H9 (cell line): ENCODE measurements around the gene CHST15. TPM values are rescaled to one million over a fixed set of nuclear protein-coding genes. Genes with fewer than 3 reads are reported as not detected.
A peak's percentile ranks its signal among the peaks of the same experiment; 100 is the strongest.

Experiments used
- DNase-seq: peaks from one replicate; pipeline ENCODE4 v3.0.0-alpha.2; 2017
- H2AFZ ChIP-seq: one replicate; pipeline ENCODE4 v1.6.1; 2013; ENCODE audit warnings: mild to moderate bottlenecking, low read length, control low read depth, moderate library complexity
- H2AK5ac ChIP-seq: 2 replicates; pipeline ENCODE4 v1.6.1; 2013; ENCODE audit warnings: low read length, control low read depth, mixed read lengths; ENCODE audit not compliant: insufficient read length
- H2BK120ac ChIP-seq: one replicate; pipeline ENCODE4 v1.6.1; 2013; ENCODE audit warnings: low read depth, mild to moderate bottlenecking, low read length, control low read depth, inconsistent platforms; ENCODE audit not compliant: poor library complexity, severe bottlenecking
- H2BK12ac ChIP-seq: 2 replicates; pipeline ENCODE4 v1.6.1; 2013; ENCODE audit warnings: low read length, control low read depth, mixed read lengths, low read depth; ENCODE audit not compliant: insufficient read length
- H2BK15ac ChIP-seq: 2 replicates; pipeline ENCODE4 v1.6.1; 2013; ENCODE audit warnings: low read depth, low read length, control low read depth
- H2BK20ac ChIP-seq: one replicate; pipeline ENCODE4 v1.6.1; 2013; ENCODE audit warnings: low read depth, mild to moderate bottlenecking, low read length, control low read depth, inconsistent platforms; ENCODE audit not compliant: poor library complexity, severe bottlenecking
- H2BK5ac ChIP-seq: 2 replicates; pipeline ENCODE4 v1.6.1; 2013; ENCODE audit warnings: low read length, control low read depth, mixed read lengths; ENCODE audit not compliant: insufficient read length
- H3K14ac ChIP-seq: 2 replicates; pipeline ENCODE4 v1.6.1; 2013; ENCODE audit warnings: low read length, control low read depth; ENCODE audit not compliant: insufficient read depth
- H3K18ac ChIP-seq: 2 replicates; pipeline ENCODE4 v1.6.1; 2013; ENCODE audit warnings: low read depth, mild to moderate bottlenecking, mixed read lengths, low read length, control low read depth; ENCODE audit not compliant: insufficient read length
- H3K23ac ChIP-seq: 2 replicates; pipeline ENCODE4 v1.6.1; 2013; ENCODE audit warnings: low read length, control low read depth, mixed read lengths, low read depth; ENCODE audit not compliant: insufficient read length
- H3K23me2 ChIP-seq: 2 replicates; pipeline ENCODE4 v1.6.1; 2013; ENCODE audit warnings: low read depth, mild to moderate bottlenecking, mixed read lengths, low read length, control low read depth; ENCODE audit not compliant: insufficient read length, poor library complexity, severe bottlenecking
- H3K27ac ChIP-seq: 2 replicates; pipeline ENCODE4 v1.5.1; 2013; ENCODE audit warnings: low read length, control low read depth, mixed read lengths, low read depth; ENCODE audit not compliant: insufficient read length
- H3K27me3 ChIP-seq: 2 replicates; pipeline ENCODE4 v1.6.1; 2013; ENCODE audit warnings: low read length, control low read depth, inconsistent platforms; ENCODE audit not compliant: insufficient read depth
- H3K4ac ChIP-seq: 2 replicates; pipeline ENCODE4 v1.6.1; 2013; ENCODE audit warnings: low read depth, mild to moderate bottlenecking, control low read depth, inconsistent platforms, low read length, moderate library complexity
- H3K4me1 ChIP-seq: 2 replicates; pipeline ENCODE4 v1.6.1; 2013; ENCODE audit warnings: low read length, control low read depth, inconsistent platforms; ENCODE audit not compliant: insufficient read depth
- H3K4me2 ChIP-seq: 2 replicates; pipeline ENCODE4 v1.6.1; 2013; ENCODE audit warnings: low read length, control low read depth, mixed read lengths; ENCODE audit not compliant: insufficient read length, insufficient read depth
- H3K56ac ChIP-seq: 2 replicates; pipeline ENCODE4 v1.6.1; 2013; ENCODE audit warnings: low read depth, mild to moderate bottlenecking, mixed read lengths, low read length, control low read depth; ENCODE audit not compliant: insufficient read length
- H3K79me1 ChIP-seq: 2 replicates; pipeline ENCODE4 v1.6.1; 2013; ENCODE audit warnings: low read depth, mild to moderate bottlenecking, moderate library complexity, low read length, control low read depth, inconsistent platforms; ENCODE audit not compliant: insufficient read depth, poor library complexity, severe bottlenecking
- H3K79me2 ChIP-seq: 2 replicates; pipeline ENCODE4 v1.6.1; 2013; ENCODE audit warnings: low read length, control low read depth, inconsistent platforms; ENCODE audit not compliant: insufficient read depth
- H3K9ac ChIP-seq: 2 replicates; pipeline ENCODE4 v1.6.1; 2013; ENCODE audit warnings: low read length, control low read depth, mixed read lengths; ENCODE audit not compliant: insufficient read length; ENCODE audit errors: extremely low read depth
- H3K9me3 ChIP-seq: one replicate; pipeline ENCODE4 v1.6.1; 2013; ENCODE audit warnings: low read depth, low read length, inconsistent platforms; ENCODE audit not compliant: control insufficient read depth
- H3T11ph ChIP-seq: one replicate; pipeline ENCODE4 v1.6.1; 2013; ENCODE audit warnings: mild to moderate bottlenecking, low read length, control low read depth, inconsistent platforms
- H4K20me1 ChIP-seq: one replicate; pipeline ENCODE4 v1.6.1; 2013; ENCODE audit not compliant: control insufficient read depth, insufficient read length, insufficient read depth
- H4K5ac ChIP-seq: 2 replicates; pipeline ENCODE4 v1.6.1; 2013; ENCODE audit warnings: low read depth, mild to moderate bottlenecking, mixed read lengths, low read length, control low read depth; ENCODE audit not compliant: insufficient read length
- H4K8ac ChIP-seq: replicated peaks from 2 replicates; pipeline ENCODE4 v1.6.1; 2013; ENCODE audit warnings: low read length, control low read depth, mixed read lengths, low read depth; ENCODE audit not compliant: insufficient read length
- H4K91ac ChIP-seq: 2 replicates; pipeline ENCODE4 v1.6.1; 2013; ENCODE audit warnings: low read depth, mild to moderate bottlenecking, moderate library complexity, mixed read lengths, low read length, control low read depth; ENCODE audit not compliant: insufficient read length
- H3K27ac Mint-ChIP-seq, 3 experiments: 2 replicates in 2 of 3; 3 replicates in 1 of 3; pipeline ENCODE4 v1.8.0; 2020 to 2021; ENCODE audit warnings: mixed read lengths in 3 of 3, mild to moderate bottlenecking in 1 of 3, moderate library complexity in 1 of 3
- H3K27me3 Mint-ChIP-seq: 2 replicates; pipeline ENCODE4 v1.8.0; 2021; ENCODE audit warnings: low read depth, mild to moderate bottlenecking, moderate library complexity, mixed read lengths
- H3K36me3 Mint-ChIP-seq, 3 experiments: 2 replicates in 2 of 3; 3 replicates in 1 of 3; pipeline ENCODE4 v1.8.0; 2020 to 2021; ENCODE audit warnings: low read depth in 3 of 3, mixed read lengths in 3 of 3; ENCODE audit not compliant: insufficient read depth in 1 of 3
- H3K4me1 Mint-ChIP-seq, 2 experiments: 2 replicates each; pipeline ENCODE4 v1.8.0; 2020; ENCODE audit warnings: mixed read lengths in 2 of 2
- H3K4me3 Mint-ChIP-seq, 2 experiments: 2 replicates in 1 of 2; 3 replicates in 1 of 2; pipeline ENCODE4 v1.8.0; 2020 to 2021; ENCODE audit warnings: mild to moderate bottlenecking in 2 of 2, mixed read lengths in 2 of 2, moderate library complexity in 1 of 2
- H3K9me3 Mint-ChIP-seq, 2 experiments: 2 replicates in 1 of 2; 3 replicates in 1 of 2; pipeline ENCODE4 v1.8.0; 2020; ENCODE audit warnings: mild to moderate bottlenecking in 2 of 2, mixed read lengths in 2 of 2, moderate library complexity in 1 of 2
- WGBS: extraction: QIAGEN DNeasy Blood & Tissue Kit; methylation state at CpG from one replicate; pipeline ENCODE4 v1.1.7; 2013; ENCODE audit warnings: missing lambda C conversion rate, low lambda C conversion rate, mixed read lengths; ENCODE audit not compliant: insufficient read length; ENCODE audit errors: extremely low coverage; 5-methylcytosine and 5-hydroxymethylcytosine counted together
- total RNA-seq: library from RNA; stranded (reverse); gene quantifications from 2 replicates; pipeline ENCODE4 v1.2.1, GENCODE V29; 2021
- TF ChIP-seq, protein P1 (sequence below): fragments of 200-600 bp; sonication (generic); conservative IDR thresholded peaks from 3 replicates; pipeline ENCODE4 v1.8.0; 2021; ENCODE audit warnings: antibody characterized with exemption, mild to moderate bottlenecking

CHST15 gene
- total RNA-seq, 1 experiment from 2014 or later = 8.7 TPM

- no peaks in the 10 kb centered on the region for H4K20me1 ChIP-seq
- H3K23me2 ChIP-seq = no peaks in the 10 kb centered on the region
- no peaks in the 10 kb centered on the region for H3K9me3 ChIP-seq
- H3K56ac ChIP-seq = no peak overlapping the region
- no peak overlapping the region for H3K14ac ChIP-seq
- no peak overlapping the region for H3K27ac ChIP-seq
- Mint-ChIP-seq H3K4me3 (no peak overlapping the region), H3K4me1 (peaks cover 2 to 9% of the 10 kb centered on the region in 2 experiments), H3K9me3 (no peaks in the 10 kb centered on the region; a peak in 2 of 5 replicates), H3K27ac (peak overlapping the region in 1 of 3 experiments; percentile 47; a peak in 2 of 7 replicates), H3K36me3 (peaks cover 0 to 7% (median 3%) of the 10 kb centered on the region in 3 experiments; a peak in 3 of 7 replicates), H3K27me3 (peaks cover 5% of the 10 kb centered on the region; the same call in 1 of the 2 replicates)
- no peak overlapping the region for H3T11ph ChIP-seq
- H4K91ac ChIP-seq = no peak overlapping the region
- H2BK120ac ChIP-seq = no peak overlapping the region
- no peak overlapping the region for H4K8ac ChIP-seq
- H2BK5ac ChIP-seq = no peak overlapping the region
- H2AFZ ChIP-seq = no peak overlapping the region
- H3K79me2 ChIP-seq = no peaks in the 10 kb centered on the region
- no peaks in the 10 kb centered on the region for H3K27me3 ChIP-seq
- no peak overlapping the region for H3K23ac ChIP-seq
- H4K5ac ChIP-seq = no peak overlapping the region
- no peak overlapping the region for H3K18ac ChIP-seq
- no peak overlapping the region for H3K9ac ChIP-seq
- no peak overlapping the region for H2AK5ac ChIP-seq
- no peak overlapping the region for H3K4ac ChIP-seq
- H3K4me2 ChIP-seq = no peak overlapping the region
- no peak overlapping the region for H2BK15ac ChIP-seq
- TF ChIP-seq, protein P1, sequence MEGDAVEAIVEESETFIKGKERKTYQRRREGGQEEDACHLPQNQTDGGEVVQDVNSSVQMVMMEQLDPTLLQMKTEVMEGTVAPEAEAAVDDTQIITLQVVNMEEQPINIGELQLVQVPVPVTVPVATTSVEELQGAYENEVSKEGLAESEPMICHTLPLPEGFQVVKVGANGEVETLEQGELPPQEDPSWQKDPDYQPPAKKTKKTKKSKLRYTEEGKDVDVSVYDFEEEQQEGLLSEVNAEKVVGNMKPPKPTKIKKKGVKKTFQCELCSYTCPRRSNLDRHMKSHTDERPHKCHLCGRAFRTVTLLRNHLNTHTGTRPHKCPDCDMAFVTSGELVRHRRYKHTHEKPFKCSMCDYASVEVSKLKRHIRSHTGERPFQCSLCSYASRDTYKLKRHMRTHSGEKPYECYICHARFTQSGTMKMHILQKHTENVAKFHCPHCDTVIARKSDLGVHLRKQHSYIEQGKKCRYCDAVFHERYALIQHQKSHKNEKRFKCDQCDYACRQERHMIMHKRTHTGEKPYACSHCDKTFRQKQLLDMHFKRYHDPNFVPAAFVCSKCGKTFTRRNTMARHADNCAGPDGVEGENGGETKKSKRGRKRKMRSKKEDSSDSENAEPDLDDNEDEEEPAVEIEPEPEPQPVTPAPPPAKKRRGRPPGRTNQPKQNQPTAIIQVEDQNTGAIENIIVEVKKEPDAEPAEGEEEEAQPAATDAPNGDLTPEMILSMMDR = no peak
- H3K4me1 ChIP-seq = no peaks in the 10 kb centered on the region
- DNase-seq = no peak
- H2BK20ac ChIP-seq = no peak overlapping the region
- H3K79me1 ChIP-seq = no peaks in the 10 kb centered on the region
- WGBS = no CpG with 5 or more reads among the region's 8 CpGs
- H2BK12ac ChIP-seq = no peak overlapping the region
These were observed 50.6 kb downstream of the CHST15 start for GRCh38 chr10:124042656-124043309.
